GM21717 (cell line): ENCODE results near the gene CDC14A.

Source experiments
- ATAC-seq: cut with Tn5 transposase; IDR thresholded peaks from one replicate; pipeline ENCODE4 v1.9.1; 2021; ENCODE audit warnings: mild to moderate bottlenecking, moderate library complexity; ENCODE audit not compliant: unreplicated experiment

CDC14A gene

GRCh38 chr1:100441146-100441545 lies 88.8 kb downstream of the CDC14A start:
- ATAC-seq = no peak

- no peak for ATAC-seq
Observed at GRCh38 chr1:100441651-100442050, 89.3 kb downstream of the CDC14A start.

DNA sequence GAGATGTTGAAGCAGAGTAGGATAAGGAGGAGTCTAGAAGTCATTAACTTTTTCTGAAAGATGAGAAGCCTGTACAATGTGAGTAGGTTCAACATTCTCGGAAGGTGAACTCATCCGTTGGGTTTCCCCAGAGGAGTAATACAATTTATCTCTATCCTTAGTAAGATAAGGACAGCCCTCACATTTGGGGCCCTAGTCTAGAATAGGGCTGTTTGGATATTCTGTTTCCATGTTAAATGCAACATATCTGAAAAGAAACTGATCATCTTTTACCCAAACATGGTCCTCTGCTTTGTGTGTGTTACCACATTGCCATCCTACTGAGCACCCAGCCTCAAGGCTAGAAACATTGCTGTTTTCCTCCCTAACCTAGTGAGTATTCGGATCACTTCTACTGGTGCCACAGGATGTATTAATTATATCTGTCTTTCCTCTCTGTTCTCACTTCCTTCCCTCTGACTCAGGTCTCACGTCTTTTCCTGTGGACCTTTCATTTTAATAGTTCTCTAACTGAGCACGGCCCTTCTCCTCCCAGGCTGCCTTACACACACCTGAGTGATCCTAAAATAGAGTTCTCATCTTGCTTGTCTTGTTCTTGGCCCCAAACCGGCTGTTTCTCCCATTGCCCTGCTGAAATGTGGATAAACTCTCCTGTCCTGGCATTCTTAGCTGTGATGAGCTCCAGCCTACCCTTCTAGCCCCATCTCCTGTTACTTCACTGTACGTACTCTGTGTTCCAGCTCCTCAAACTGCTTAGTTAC lies 91.7 kb downstream of the CDC14A start:
- ATAC-seq = peak; percentile 84

DNA sequence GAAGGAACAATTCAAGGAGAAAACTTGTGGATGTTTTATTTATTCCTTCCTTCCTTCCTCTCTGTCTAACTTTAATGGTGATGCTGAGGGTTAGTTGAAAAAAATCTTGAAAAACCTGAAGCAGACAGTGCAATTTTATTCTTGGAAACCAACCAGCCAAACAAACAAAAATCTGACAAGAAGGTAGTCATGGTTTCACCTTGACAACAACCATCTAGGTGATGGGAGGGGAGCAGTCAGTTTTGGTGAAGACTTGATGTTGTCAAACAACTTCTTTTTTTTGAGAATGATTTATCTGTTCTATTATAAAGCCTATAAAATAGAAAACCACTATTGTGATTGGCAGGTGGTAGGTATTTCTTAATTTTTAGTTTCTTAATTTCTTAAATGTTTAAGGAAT lies 93.3 kb downstream of the CDC14A start:
- no peak for ATAC-seq

- no peak for ATAC-seq
Observed at GRCh38 chr1:100448366-100448765, 96.1 kb downstream of the CDC14A start.

- ATAC-seq = no peak
Observed at GRCh38 chr1:100449477-100449876, 97.2 kb downstream of the CDC14A start.

DNA sequence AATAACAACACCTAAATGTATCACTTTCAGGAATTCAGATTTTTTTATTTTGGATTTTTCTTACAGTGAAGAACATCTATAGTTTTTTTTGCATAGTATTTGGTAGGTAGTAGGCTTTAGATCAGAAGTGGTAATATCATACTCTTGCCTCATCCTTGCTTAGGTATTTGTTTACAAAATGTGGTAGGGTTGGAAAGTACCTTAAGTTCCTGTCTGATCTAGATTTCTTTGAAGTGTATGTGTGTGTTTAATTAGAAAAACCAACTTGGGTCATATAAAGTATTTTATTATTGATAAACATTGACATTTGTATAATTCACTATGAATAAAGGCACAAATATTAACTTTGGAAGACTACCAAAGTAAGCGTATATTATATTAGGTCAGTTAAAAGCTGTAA lies 100.3 kb downstream of the CDC14A start:
- peak; percentile 65 for ATAC-seq

DNA sequence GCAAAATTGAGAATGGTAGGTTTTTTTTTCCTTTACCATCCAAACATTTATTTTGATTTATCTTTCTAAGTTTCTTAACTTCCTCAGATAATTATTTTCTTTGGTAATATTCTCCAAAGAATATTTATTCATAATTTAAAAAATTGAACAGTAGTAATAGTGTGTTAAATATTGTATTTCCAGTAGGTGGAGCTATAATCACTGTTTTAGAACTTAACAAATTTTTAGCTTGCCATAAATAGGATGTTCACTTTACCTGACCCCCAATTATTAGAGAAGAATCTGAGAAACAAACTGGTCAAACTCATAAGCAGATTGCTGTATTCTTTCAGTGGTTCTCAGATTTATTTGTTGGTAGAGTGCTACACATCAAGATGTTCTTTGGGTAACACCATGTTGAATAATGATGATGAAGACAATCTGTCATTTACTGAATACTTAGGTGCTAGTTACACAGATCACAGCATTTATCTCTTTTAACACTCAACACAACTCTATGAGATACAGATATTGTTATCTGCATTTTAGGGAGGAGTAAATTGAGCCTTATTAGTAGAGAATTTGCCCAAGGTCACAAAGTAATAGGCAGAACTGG lies 103.3 kb downstream of the CDC14A start:
- no peak for ATAC-seq

GRCh38 chr1:100456880-100457279 lies 104.6 kb downstream of the CDC14A start:
- ATAC-seq = no peak

- no peak for ATAC-seq
Observed at GRCh38 chr1:100457683-100458082, 105.4 kb downstream of the CDC14A start.

- ATAC-seq = no peak
Observed at GRCh38 chr1:100458661-100459357, 106.5 kb downstream of the CDC14A start.

DNA sequence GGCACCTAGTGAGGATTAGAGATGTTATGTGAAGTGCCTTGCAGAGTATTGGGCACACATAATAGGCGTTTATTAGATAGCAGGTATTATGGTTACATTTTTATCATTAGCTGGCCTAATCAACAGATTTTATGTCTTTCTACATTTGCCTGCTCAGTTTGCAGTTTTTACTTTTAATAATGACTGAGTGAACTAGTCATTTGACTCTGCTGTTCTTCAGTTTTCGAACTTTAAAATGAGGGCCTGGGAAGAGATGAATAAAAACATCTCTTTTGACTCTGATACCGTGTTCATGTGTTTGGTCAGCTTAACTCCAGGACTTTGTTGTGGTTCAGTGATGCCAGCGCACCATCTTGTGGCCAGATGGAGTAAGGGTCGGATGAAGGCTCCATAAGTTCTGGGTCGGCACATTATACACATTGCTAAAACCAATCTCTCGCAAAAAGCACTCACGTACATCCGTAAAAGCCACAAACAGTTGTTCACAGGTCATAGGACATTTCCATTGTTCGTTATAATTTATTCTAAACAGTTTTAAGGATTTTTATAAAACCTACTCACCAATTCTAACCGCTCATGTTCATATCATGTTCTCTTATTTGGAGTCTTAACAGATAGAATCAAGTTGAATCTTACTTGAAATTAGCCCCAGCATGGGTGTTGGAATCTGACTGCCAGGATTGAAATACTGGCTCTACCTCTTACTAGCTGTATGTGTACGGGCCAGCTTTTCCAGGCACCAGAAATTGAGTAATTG lies 107.2 kb downstream of the CDC14A start:
- peak; percentile 88 for ATAC-seq

DNA sequence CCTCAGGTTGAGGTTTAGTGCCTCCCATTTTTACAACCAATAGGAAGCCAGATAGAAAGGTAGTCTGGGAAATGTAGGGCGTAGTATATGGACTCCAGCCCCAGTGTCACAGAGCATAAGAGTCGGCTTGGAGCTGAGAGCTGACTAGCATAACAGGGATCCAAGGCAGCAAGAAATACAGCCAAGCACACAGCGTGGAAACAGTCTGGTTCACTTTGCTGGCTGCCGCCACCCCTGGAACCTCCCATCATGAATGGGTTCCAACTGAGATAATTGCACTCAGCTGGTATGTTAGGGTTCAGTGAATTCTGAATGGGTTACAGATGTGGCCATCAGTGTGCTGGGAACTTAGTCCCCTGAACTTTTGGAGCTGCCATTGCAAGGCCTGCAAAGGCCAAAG lies 108.9 kb downstream of the CDC14A start:
- ATAC-seq = no peak

DNA sequence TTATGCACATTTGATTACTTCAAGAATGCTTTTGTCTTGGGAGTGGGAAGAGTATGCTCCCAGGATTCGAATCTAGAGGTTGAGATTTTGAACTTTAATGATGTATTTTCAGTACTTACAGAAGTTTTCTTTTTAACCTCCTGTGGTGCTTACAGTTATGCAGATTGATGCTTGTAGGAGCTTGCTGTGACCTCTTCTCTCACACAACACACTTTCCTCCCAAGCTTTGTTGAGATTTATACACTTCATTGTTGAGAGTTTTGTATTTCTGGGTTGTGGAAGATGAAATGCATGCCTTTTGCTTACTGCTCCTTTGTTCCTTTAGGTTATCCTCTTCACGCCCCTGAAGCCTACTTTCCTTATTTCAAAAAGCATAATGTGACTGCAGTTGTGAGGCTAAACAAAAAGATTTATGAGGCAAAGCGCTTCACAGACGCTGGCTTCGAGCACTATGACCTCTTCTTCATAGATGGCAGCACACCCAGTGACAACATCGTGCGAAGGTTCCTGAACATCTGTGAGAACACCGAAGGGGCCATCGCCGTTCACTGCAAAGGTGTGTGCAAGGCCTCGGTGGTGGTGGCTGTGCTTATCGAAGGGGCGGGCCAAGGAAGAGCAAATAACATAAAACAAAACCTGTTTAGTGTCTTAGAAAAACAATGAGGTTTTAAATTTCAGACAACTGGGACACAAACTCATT lies 110.2 kb downstream of the CDC14A start:
- no peak for ATAC-seq

GRCh38 chr1:100463791-100464424 lies 111.6 kb downstream of the CDC14A start:
- peak; percentile 84 for ATAC-seq

- no peak for ATAC-seq
Observed at GRCh38 chr1:100469578-100469977, 117.3 kb downstream of the CDC14A start.

DNA sequence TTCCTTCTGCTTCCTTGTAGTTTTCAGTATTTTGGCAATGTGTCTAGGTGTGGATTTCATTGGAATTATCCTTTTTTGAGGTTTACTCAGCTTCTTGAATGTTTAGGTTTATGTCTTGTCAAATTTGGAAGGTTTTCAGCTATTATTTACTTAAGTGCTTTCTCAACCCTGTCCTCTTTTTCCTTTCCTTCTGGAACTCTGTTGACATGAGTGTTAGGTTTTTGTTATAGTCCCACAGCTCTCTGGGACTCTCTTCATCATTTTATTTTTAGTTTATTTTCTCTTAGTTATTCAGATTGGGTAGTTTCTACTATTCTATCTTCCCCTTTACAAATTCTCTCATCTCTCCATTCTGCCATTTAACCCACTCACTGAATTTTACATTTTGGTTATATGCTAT lies 122.5 kb downstream of the CDC14A start:
- ATAC-seq = no peak

- ATAC-seq = no peak
Observed at GRCh38 chr1:100476735-100477290, 124.5 kb downstream of the CDC14A start.

- no peak for ATAC-seq
Observed at GRCh38 chr1:100478816-100479215, 126.5 kb downstream of the CDC14A start.
